CD14-positive monocyte (primary cell): Measurements from ENCODE around the gene FASN. TPM values are rescaled to one million over a fixed set of nuclear protein-coding genes. Genes with fewer than 3 reads are reported as not detected.

Source experiments
- DNase-seq, 3 donors: peaks; one replicate each; pipeline ENCODE4 v3.0.0-alpha.2; 2011 to 2022
- H2AFZ ChIP-seq: 2 replicates; pipeline ENCODE4 v1.6.0; 2012; ENCODE audit warnings: mild to moderate bottlenecking, low read depth, low read length, inconsistent platforms; ENCODE audit not compliant: insufficient read depth, poor library complexity, severe bottlenecking
- H3K27ac ChIP-seq, 2 donors: 1 replicate in 1 of 2; 2 replicates in 1 of 2; pipeline ENCODE4 v1.5.1; 2012 to 2013; ENCODE audit warnings: low read length in 2 of 2, control low read depth in 1 of 2, inconsistent platforms in 1 of 2, low read depth in 1 of 2, mild to moderate bottlenecking in 1 of 2
- H3K27me3 ChIP-seq, 2 donors: one replicate each; pipeline versions ENCODE4 v1.6.0 to v1.6.1; 2011 to 2013; ENCODE audit warnings: low read length in 2 of 2; ENCODE audit not compliant: control insufficient read depth in 2 of 2, insufficient read depth in 2 of 2
- H3K36me3 ChIP-seq, 2 donors: replicated peaks in 1 of 2; 1 replicate in 1 of 2; 2 replicates in 1 of 2; pipeline versions ENCODE4 v1.5.1 to v1.6.1; 2012 to 2013; ENCODE audit warnings: low read length in 2 of 2, control low read depth in 1 of 2, inconsistent platforms in 1 of 2, mild to moderate bottlenecking in 1 of 2; ENCODE audit not compliant: insufficient read depth in 2 of 2, control insufficient read depth in 1 of 2
- H3K4me1 ChIP-seq, 2 donors: 1 replicate in 1 of 2; 2 replicates in 1 of 2; pipeline versions ENCODE4 v1.5.1 to v1.6.1; 2012 to 2013; ENCODE audit warnings: low read length in 2 of 2, control low read depth in 1 of 2, inconsistent platforms in 1 of 2, mild to moderate bottlenecking in 1 of 2, moderate library complexity in 1 of 2; ENCODE audit not compliant: insufficient read depth in 2 of 2, control insufficient read depth in 1 of 2
- H3K4me2 ChIP-seq: replicated peaks from 2 replicates; pipeline ENCODE3; 2012; ENCODE audit warnings: low read length, moderate library complexity, mild to moderate bottlenecking; ENCODE audit not compliant: poor library complexity, severe bottlenecking; ENCODE audit errors: extremely low read depth
- H3K4me3 ChIP-seq, 3 experiments: fragments of 200-600 bp in 1 of 3; sonication (generic) in 1 of 3; replicated peaks in 1 of 3; 1 replicate in 2 of 3; 2 replicates in 1 of 3; pipeline ENCODE4 v1.5.1; 2011 to 2013; ENCODE audit warnings: low read length in 3 of 3, mild to moderate bottlenecking in 3 of 3, control low read depth in 2 of 3, low read depth in 2 of 3, inconsistent platforms in 1 of 3, moderate library complexity in 1 of 3
- H3K79me2 ChIP-seq: 2 replicates; pipeline ENCODE4 v1.6.0; 2012; ENCODE audit warnings: mild to moderate bottlenecking, control low read depth, inconsistent platforms, low read length, moderate library complexity; ENCODE audit not compliant: insufficient read depth
- H3K9ac ChIP-seq: 2 replicates; pipeline ENCODE4 v1.6.0; 2017; ENCODE audit warnings: low read length, mild to moderate bottlenecking; ENCODE audit not compliant: insufficient read depth, poor library complexity, severe bottlenecking
- H3K9me3 ChIP-seq, 2 donors: replicated peaks in 1 of 2; 1 replicate in 1 of 2; 2 replicates in 1 of 2; pipeline versions ENCODE4 v1.5.1 to v1.6.1; 2012 to 2013; ENCODE audit warnings: low read length in 2 of 2, control low read depth in 1 of 2; ENCODE audit not compliant: control insufficient read depth in 1 of 2, insufficient read depth in 1 of 2
- H4K20me1 ChIP-seq: 2 replicates; pipeline ENCODE4 v1.6.0; 2012; ENCODE audit warnings: mild to moderate bottlenecking, low read length, control low read depth, moderate library complexity; ENCODE audit not compliant: insufficient read depth
- H3K27ac Mint-ChIP-seq, 7 donors: one replicate each; pipeline ENCODE4 v1.8.0; 2020; ENCODE audit warnings: mild to moderate bottlenecking in 7 of 7, mixed read lengths in 7 of 7, moderate library complexity in 6 of 7, inconsistent platforms in 2 of 7
- H3K27me3 Mint-ChIP-seq, 3 donors: one replicate each; pipeline ENCODE4 v1.8.0; 2021 to 2022; ENCODE audit warnings: low read depth in 3 of 3, mild to moderate bottlenecking in 3 of 3, mixed read lengths in 3 of 3, moderate library complexity in 3 of 3, inconsistent platforms in 1 of 3
- H3K36me3 Mint-ChIP-seq, 2 donors: one replicate each; pipeline ENCODE4 v1.8.0; 2020; ENCODE audit warnings: mixed read lengths in 2 of 2, inconsistent platforms in 1 of 2, mild to moderate bottlenecking in 1 of 2
- H3K4me1 Mint-ChIP-seq: one replicate; pipeline ENCODE4 v1.8.0; 2020; ENCODE audit warnings: mild to moderate bottlenecking, mixed read lengths
- H3K4me3 Mint-ChIP-seq, 2 donors: one replicate each; pipeline ENCODE4 v1.8.0; 2020; ENCODE audit warnings: mild to moderate bottlenecking in 2 of 2, mixed read lengths in 2 of 2, moderate library complexity in 1 of 2
- H3K9me3 Mint-ChIP-seq, 7 donors: one replicate each; pipeline ENCODE4 v1.8.0; 2020 to 2022; ENCODE audit warnings: mixed read lengths in 7 of 7, mild to moderate bottlenecking in 6 of 7, moderate library complexity in 6 of 7, inconsistent platforms in 2 of 7
- CTCF ChIP-seq: fragments of 200-600 bp; IDR thresholded peaks from one replicate; pipeline ENCODE4 v1.8.0; 2022; ENCODE audit warnings: antibody characterized with exemption, mild to moderate bottlenecking
- whole genome bisulfite sequencing: methylation state at CpG from one replicate; pipeline ENCODE4 v1.1.5; 2013; ENCODE audit warnings: missing lambda C conversion rate; ENCODE audit not compliant: insufficient coverage; 5-methylcytosine and 5-hydroxymethylcytosine counted together
- intact Hi-C, 2 donors: fragments of 100-400 bp; cut with micrococcal nuclease; formaldehyde crosslinking; loops; one replicate each; pipeline versions ENCODE4 v1.15.0 to v1.15.1; 2023
- polyA plus RNA-seq, 3 donors: library from polyadenylated mRNA; depleted of rRNA in 1 of 3; unstranded in 2 of 3; stranded (reverse) in 1 of 3; fragments of 300-500 nt in 2 of 3; fragments of >200 nt in 1 of 3; fragmentation: Illumina TruSeq in 2 of 3; gene quantifications; 1 replicate in 2 of 3; 2 replicates in 1 of 3; pipeline ENCODE4 v1.2.3, GENCODE V29; 2012 to 2021

The FASN gene
- polyA plus RNA-seq, 3 donors: 0.08 to 8.4 (median 0.13) TPM

DNA sequence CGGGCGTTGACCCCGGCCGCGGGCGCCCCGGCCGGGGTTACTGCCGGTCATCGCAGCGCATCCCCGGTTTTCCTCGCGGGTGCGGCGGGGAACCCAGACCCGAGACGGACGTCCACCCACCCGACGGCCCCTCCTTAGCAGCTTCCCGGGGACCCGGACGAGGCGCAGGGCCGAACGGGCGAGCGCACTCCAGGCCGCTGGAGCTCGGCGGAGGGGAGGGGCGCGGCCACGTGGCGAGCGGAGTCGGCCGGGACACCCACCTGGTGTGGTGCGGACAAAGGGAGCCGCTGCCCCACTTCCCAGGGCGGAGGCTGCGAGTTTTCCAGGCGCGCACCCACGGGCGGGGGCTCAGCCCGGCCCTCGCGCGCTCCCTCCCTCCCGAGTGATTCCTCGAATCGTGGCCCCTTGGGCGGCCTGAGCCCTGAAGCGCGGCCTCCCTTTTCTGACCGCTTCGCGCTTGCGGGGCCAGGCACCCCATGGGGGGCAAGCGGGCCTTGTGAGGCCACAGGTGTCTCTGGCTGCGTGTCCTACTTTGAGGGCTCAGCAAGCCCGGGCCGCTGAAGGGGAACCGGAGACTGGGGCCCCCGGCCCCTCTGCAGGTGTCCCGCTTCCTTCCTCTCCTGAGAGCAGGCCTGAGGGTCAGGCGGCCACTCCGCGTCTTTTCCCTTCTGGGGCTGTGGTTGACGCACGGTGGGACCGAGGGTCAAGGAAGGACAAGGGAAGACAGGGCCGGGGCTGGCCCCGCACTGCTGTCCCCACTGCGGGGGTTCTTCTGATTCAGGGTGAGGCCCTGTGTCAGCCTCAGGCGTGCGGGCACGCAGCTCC, 1.1 kb upstream of the FASN start:
- peaks cover 6 to 9% of the 10 kb centered on the region in 2 donors for H3K36me3 ChIP-seq
- Mint-ChIP-seq H3K36me3 (peaks cover 0 to 2% of the 10 kb centered on the region in 2 donors), H3K27me3 (peaks cover 0 to 4% (median 0%) of the 10 kb centered on the region in 3 donors), H3K4me3 (peak overlapping the region; percentile 78 to 85), H3K9me3 (no peaks in the 10 kb centered on the region), H3K4me1 (peaks cover 19% of the 10 kb centered on the region), H3K27ac (peak overlapping the region in 6 of 7 donors; percentile 6 to 81 (median 64))
- H3K27ac ChIP-seq: peak overlapping the region; percentile 62 to 82
- peaks cover 21 to 37% of the 10 kb centered on the region in 2 donors for H3K4me1 ChIP-seq
- intact Hi-C loops: loop anchor here (1.0 to 10.0 kb wide), 3 partner anchors 34 to 64 kb away; partner anchors contain the start of genes DCXR (in 1 of the 2), DUS1L (in 1 of the 2), GPS1 (in 1 of the 2) and RAC3 (in 1 of the 2)
- H4K20me1 ChIP-seq: no peaks in the 10 kb centered on the region
- peak overlapping the region; percentile 35 to 73 (median 41) for H3K4me3 ChIP-seq
- peak overlapping the region; percentile 81 for H2AFZ ChIP-seq
- peaks cover 6% of the 10 kb centered on the region for H3K79me2 ChIP-seq
- no peak for TF ChIP-seq CTCF
- H3K9ac ChIP-seq: peak overlapping the region; percentile 77
- WGBS: 5% methylated on average over 78 of the region's 80 CpGs
- DNase-seq: peak in 2 of 3 donors; percentile 6 to 20
- peak overlapping the region; percentile 91 for H3K4me2 ChIP-seq
- no peaks in the 10 kb centered on the region for H3K27me3 ChIP-seq
- no peaks in the 10 kb centered on the region for H3K9me3 ChIP-seq

GRCh38 chr17:82097919-82098168, 192 bp downstream of the FASN start:
- peaks cover 0 to 4% (median 0%) of the 10 kb centered on the region in 3 donors for H3K27me3 Mint-ChIP-seq
- Histone ChIP-seq H3K4me1 (peaks cover 21 to 37% of the 10 kb centered on the region in 2 donors), H3K9ac (peak overlapping the region; percentile 82), H3K4me3 (peak overlapping the region; percentile 36 to 73 (median 43)), H3K4me2 (peak overlapping the region; percentile 91), H3K27ac (peak overlapping the region; percentile 32 to 48), H2AFZ (peak overlapping the region; percentile 81), H3K36me3 (peaks cover 16 to 18% of the 10 kb centered on the region in 2 donors), H3K9me3 (no peaks in the 10 kb centered on the region), H4K20me1 (no peaks in the 10 kb centered on the region), H3K27me3 (no peaks in the 10 kb centered on the region), H3K79me2 (peaks cover 6% of the 10 kb centered on the region)
- no peak overlapping the region for H3K27ac Mint-ChIP-seq
- peak overlapping the region; percentile 60 to 65 for H3K4me3 Mint-ChIP-seq
- H3K4me1 Mint-ChIP-seq: peaks cover 19% of the 10 kb centered on the region
- no peaks in the 10 kb centered on the region for H3K9me3 Mint-ChIP-seq
- under 1% methylated on average over 36 of the region's 36 CpGs for WGBS
- peaks cover 5 to 6% of the 10 kb centered on the region in 2 donors for H3K36me3 Mint-ChIP-seq
- TF ChIP-seq CTCF: no peak
- DNase-seq: no peak
- intact Hi-C loops: loop anchor here (1.0 to 10.0 kb wide), 3 partner anchors 33 to 63 kb away; partner anchors contain the start of genes DCXR (in 1 of the 2), DUS1L (in 1 of the 2), GPS1 (in 1 of the 2) and RAC3 (in 1 of the 2)
